Measurements from ENCODE around the gene TRHDE. TPM values are rescaled to one million over a fixed set of nuclear protein-coding genes. Genes with fewer than 3 reads are reported as not detected.
"Not testable (repeated sequence)": the region's sequence is repeated elsewhere in the genome, so short reads cannot be mapped to it uniquely, and the experiment has no call there.

TRHDE gene
- total RNA-seq, 1 donor from 2014 or later = 40.4 TPM

DNA sequence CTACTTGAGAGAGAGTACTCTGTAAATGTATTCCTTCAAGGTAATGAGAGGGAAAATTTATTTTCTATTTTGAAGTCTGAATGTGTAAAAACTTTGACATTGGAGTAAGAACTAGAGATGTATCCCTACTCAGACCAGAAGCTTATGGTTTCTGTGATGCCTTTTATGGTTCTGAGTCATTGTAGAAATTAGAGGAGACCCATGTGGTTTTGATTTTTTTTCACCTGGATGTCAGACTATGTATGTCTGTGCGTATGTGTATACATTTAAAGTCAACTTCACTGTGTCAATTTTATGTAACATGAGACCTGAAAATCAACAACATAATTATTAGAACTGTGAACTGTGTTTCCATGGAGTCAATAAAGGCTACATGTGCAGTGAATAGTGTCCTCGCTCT, 302.0 kb downstream of the TRHDE start:
- DNase-seq (ENCODE audit: low spot score in 2 of 2) = no peak
- FAIRE-seq = no peak

GRCh38 chr12:72578327-72578726, 306.2 kb downstream of the TRHDE start:
- no peak for FAIRE-seq
- no peak for DNase-seq (ENCODE audit: low spot score in 2 of 2)

DNA sequence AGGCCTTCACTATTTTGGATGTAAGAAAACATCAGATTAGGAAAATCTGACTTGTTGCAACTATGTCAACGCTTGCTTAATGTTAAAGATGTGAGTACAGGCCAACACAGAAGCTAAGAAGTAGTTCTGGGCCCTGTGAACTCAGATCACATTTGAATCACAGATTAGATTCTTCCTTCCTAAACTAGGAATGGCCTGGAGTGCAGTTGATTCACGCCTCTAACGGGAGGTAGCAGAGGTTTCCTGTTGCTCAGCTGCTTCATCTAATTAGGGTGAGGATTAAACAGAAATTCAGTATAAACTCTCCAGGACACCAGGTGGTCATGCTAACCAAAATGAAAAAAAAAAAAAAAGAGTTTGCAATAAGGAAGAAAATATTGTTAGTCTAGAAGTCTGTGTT, 314.3 kb downstream of the TRHDE start:
- DNase-seq (ENCODE audit: low spot score in 2 of 2) = no peak

DNA sequence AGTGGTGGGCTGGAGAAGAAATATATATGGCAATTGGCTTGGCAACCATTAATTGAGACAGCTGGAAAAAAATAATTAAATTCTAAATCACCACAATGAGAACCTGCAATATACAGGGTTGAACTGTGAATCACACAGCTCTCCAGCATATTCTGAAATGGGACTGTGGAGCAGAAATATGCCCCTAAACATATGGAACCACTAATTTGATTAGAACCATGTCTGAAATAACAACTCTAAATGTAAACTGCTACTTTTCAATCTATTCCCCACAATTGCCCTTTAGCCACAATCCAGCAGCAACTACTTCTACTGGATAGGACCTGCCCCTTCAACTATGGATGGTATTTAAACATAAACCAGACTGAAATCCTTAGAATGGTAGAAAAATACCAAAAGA, 330.4 kb downstream of the TRHDE start:
- FAIRE-seq (no peak), DNase-seq (ENCODE audit: low spot score in 2 of 2) (no peak)

More for the DNA sequence above, 314.3 kb downstream of the TRHDE start:
- FAIRE-seq = no peak

GRCh38 chr12:72605975-72606374, 333.8 kb downstream of the TRHDE start:
- DNase-seq (ENCODE audit: low spot score in 2 of 2) (no peak), FAIRE-seq (no peak)

GRCh38 chr12:72610342-72610741, 338.2 kb downstream of the TRHDE start:
- no peak for DNase-seq (ENCODE audit: low spot score in 2 of 2)
- FAIRE-seq = no peak

DNA sequence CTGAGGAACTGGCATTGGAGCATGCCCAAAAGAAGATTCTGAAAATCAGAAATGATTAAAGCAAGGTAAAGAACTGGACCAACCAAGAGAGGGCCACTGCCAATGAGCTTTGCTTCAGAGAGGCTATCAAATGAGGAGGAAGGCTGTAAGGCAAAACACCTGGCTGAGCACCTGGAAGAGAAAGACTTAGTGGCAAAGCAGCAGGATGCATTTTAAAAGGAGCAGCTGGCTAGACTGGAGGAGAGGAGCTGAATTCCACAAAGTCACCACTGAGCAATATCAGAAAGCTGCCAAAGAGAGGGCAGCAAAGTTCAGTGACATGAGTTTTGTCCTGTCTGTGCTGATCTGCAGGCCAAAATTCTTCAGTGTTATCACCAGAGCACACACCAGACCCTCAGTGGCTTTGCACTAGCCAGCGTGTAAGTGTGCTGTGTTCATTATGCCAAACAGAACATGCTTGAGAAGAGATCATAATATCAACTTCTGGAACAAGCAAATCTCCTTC, 338.7 kb downstream of the TRHDE start:
- FAIRE-seq (no peak), DNase-seq (ENCODE audit: low spot score in 2 of 2) (no peak)

- DNase-seq (ENCODE audit: low spot score in 2 of 2) (no peak), FAIRE-seq (no peak)
Observed at GRCh38 chr12:72612171-72612570, 340.0 kb downstream of the TRHDE start.

DNA sequence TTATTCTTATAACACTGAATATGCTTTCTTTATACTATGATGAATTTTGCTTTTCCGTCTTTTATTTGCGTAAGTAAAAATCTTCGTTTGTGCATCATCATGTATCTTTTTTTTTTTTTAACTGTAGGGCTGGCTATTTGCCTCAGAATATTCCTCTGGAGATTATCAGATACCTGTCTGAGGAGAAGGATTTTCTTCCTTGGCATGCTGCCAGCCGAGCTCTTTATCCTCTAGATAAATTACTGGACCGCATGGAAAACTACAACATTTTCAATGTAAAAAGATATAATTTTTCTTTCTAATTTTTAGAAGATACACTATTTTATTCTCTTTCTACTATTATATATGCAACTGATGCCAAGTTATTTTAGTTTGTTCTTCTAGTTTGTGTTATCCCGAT, 346.6 kb downstream of the TRHDE start:
- DNase-seq (ENCODE audit: low spot score in 2 of 2) (no peak), FAIRE-seq (no peak)

DNA sequence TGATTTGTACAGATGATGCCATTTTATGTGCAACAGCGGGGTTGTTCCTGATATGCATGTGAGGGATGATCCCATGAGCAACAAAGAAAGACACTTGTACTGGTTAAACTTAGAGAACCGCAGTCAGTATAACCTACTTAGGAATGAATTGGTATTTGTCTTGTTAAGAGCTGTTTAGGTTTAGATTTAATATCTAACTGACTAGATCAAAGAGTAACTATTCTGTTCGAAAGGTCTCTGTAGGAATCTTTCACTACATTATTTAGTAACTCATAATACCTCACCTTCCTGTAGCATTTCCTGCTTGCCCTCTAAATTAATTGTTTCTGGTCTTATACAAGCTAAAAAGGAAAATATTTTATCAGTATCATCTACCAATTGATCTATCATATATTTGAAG, 350.4 kb downstream of the TRHDE start:
- DNase-seq (ENCODE audit: low spot score in 2 of 2) (no peak), FAIRE-seq (no peak)

- DNase-seq (ENCODE audit: low spot score in 2 of 2) = no peak
- FAIRE-seq = no peak
Observed at GRCh38 chr12:72631926-72632685, 359.9 kb downstream of the TRHDE start.

DNA sequence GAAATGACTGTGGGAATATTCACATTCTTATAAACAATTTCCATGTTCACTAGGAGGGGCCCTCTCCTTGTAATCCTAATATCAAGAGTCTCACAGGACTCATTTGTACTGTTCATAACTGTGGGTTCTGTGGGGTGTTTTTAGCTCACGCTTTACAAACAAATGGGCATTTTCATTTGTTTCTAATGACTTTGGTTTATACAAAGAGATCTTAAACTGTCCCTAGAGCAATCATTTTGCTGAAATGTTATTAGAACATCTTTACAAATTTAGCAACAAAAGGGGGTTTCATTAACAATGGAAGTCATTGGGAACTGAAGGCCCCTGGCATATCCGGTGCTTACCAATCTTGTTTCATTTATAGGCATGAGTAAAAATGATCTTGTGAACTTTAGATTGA, 370.5 kb downstream of the TRHDE start:
- no peak for DNase-seq (ENCODE audit: low spot score in 2 of 2)
- no peak for FAIRE-seq

DNA sequence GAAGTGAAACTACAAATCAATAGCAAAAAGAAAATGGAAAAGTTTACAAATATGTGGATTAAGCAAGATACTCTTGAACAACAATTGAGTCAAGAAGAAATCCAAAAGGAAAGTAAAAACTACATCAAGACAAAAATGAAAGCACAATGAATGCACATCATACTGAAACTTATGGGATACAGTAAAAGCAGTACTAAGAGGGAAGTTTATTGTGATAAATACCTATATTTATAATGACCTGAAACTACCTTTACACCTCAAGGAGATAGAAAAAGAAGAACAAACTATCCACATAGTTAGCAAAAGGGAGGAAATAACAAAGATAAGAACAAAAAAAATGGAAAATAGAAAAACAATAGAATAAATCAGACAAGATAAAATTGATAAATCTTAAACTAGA, 375.0 kb downstream of the TRHDE start:
- DNase-seq (ENCODE audit: low spot score in 2 of 2) (no peak), FAIRE-seq (no peak)

DNA sequence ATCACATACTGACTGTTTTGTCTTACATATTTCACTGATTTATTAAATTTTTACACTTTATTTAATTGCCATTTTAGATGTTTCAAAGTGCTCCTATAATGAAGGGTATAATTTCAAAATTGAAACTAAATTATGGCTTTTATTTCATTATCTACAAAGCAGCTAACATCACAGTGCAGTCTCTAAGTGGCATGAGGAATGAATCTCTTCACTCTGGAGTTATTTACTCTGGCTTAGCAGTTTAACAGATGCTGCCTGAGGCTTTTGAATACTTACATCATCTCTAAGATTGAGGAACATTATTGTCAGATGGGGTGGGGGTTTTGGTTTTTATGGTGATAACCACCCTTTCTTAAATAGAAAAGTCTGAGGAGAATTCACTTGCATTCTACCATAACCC, 386.4 kb downstream of the TRHDE start:
- no peak for DNase-seq (ENCODE audit: low spot score in 2 of 2)
- no peak for FAIRE-seq

GRCh38 chr12:72660174-72660573, 388.0 kb downstream of the TRHDE start:
- not testable (repeated sequence) for DNase-seq (ENCODE audit: low spot score in 2 of 2); FAIRE-seq

GRCh38 chr12:72673853-72674252, 401.7 kb downstream of the TRHDE start:
- FAIRE-seq (no peak), DNase-seq (ENCODE audit: low spot score in 2 of 2) (no peak)

DNA sequence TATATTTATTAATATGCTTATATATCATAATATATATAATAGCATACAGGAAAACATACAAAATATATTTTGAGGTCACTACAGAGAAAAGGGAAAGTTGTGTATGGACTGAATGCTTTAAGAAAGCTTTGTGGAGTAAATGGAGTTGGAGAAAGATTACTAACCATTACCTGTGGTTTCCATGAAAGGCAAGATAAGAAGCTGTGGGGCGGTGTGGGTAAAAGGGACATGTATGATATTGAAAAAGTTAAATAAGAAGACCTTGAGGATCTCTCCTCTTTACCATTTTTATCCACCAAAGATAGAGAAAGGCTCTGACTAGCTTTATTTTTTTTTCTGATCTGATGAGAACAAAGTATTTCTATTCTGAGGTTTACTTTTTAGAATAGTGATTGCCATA, 404.4 kb downstream of the TRHDE start:
- DNase-seq (ENCODE audit: low spot score in 2 of 2) (no peak), FAIRE-seq (no peak)

GRCh38 chr12:72677139-72677538, 405.0 kb downstream of the TRHDE start:
- no peak for DNase-seq (ENCODE audit: low spot score in 2 of 2)

GRCh38 chr12:72677846-72678245, 405.7 kb downstream of the TRHDE start:
- no peak for FAIRE-seq
- DNase-seq (ENCODE audit: low spot score in 2 of 2) = no peak

More at GRCh38 chr12:72677139-72677538, 405.0 kb downstream of the TRHDE start:
- FAIRE-seq = no peak

DNA sequence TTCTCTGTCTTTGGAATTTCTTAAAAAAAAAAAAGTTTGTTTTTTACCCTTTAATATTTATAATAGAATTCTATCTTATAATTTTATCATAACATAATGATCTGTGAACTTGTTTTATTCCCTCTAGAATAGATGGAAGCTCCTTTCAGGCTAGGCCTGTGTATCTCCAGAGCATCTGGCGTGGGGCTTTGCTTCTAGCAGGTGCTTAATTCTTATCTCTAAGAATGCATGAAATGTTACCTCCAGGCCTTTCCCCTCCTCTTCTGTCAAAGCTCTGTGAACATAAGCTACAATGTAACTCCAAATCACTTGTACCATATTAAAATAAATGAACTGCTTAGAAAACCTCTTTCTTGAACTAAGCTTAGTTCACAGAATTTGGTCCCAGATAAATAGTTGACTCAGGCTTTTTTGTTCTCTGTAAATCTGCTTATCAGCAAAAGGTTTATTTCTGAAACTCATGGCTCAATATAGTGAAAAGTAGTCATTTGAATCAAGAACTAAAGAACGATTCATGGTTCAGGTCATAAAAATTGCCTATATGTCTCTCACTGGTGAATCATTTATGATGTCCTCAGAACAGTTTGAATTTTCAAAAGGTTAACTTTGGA, 407.1 kb downstream of the TRHDE start:
- FAIRE-seq (no peak), DNase-seq (ENCODE audit: low spot score in 2 of 2) (no peak)

- FAIRE-seq = no peak
- no peak for DNase-seq (ENCODE audit: low spot score in 2 of 2)
Observed at GRCh38 chr12:72681028-72681427, 408.9 kb downstream of the TRHDE start.

- no peak for FAIRE-seq
- DNase-seq (ENCODE audit: low spot score in 2 of 2) = no peak
Observed at GRCh38 chr12:72684491-72684890, 412.3 kb downstream of the TRHDE start.
